Urinary bladder (tissue), 4 donors: ENCODE data around the gene AOPEP. TPM values are rescaled to one million over a fixed set of nuclear protein-coding genes. Genes with fewer than 3 reads are reported as not detected.

Experiments
- DNase-seq: peaks from one replicate; pipeline ENCODE4 v3.0.0-alpha.2; 2015; ENCODE audit errors: extremely low spot score
- H3K27ac ChIP-seq: one replicate; pipeline ENCODE4 v1.5.1; 2013; ENCODE audit warnings: low read depth, mild to moderate bottlenecking, moderate library complexity
- H3K36me3 ChIP-seq: one replicate; pipeline ENCODE4 v1.6.1; 2013; ENCODE audit warnings: mild to moderate bottlenecking, moderate library complexity; ENCODE audit not compliant: insufficient read depth
- H3K4me1 ChIP-seq: one replicate; pipeline ENCODE4 v1.6.1; 2013; ENCODE audit warnings: mild to moderate bottlenecking, moderate library complexity; ENCODE audit not compliant: insufficient read depth
- H3K4me3 ChIP-seq: one replicate; pipeline ENCODE4 v1.5.1; 2013; ENCODE audit warnings: low read depth, low read length
- WGBS: extraction: QIAGEN DNeasy Blood & Tissue Kit; methylation state at CpG from one replicate; pipeline ENCODE4 v1.1.7; 2013; 5-methylcytosine and 5-hydroxymethylcytosine counted together
- polyA plus RNA-seq: library from polyadenylated mRNA; stranded (reverse); fragments of 200-250 nt; gene quantifications from one replicate; pipeline ENCODE4 v1.2.3, GENCODE V29; 2013
- total RNA-seq: library from RNA; depleted of rRNA; stranded (reverse); fragments of >200 nt; gene quantifications from one replicate; pipeline ENCODE4 v1.2.3, GENCODE V29; 2014
- donor health status: healthy with polysubstance abuse.
- donor health status: healthy.

AOPEP gene
- total and polyA plus RNA-seq, 2 donors = 99.2 to 136 TPM

DNA sequence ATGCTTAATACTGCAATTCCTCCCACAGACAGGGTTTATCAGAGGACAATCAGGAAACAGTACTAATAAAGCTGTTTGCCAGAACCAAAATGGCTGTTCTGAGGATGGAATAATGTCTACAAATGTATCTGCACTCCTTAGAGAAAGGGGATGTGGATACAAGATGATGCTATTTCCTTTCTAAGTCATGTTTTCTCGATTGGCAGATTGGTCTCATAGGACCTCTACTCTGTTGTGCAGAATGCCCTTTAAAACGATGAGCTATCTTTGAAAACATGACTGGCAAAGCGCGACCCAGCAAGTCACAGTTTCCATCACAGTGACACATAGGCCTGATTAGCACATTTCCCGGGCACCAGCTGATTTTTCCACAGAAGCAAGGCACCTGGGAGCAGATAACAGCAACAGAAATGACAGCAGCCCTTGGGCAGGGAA, 54.0 kb downstream of the AOPEP start:
- H3K36me3 ChIP-seq = no peaks in the 10 kb centered on the region
- H3K27ac ChIP-seq = no peak overlapping the region
- H3K4me3 ChIP-seq = no peak overlapping the region
- no peak for DNase-seq
- WGBS = 72% methylated on average over 5 of the region's 5 CpGs
- H3K4me1 ChIP-seq = no peaks in the 10 kb centered on the region

DNA sequence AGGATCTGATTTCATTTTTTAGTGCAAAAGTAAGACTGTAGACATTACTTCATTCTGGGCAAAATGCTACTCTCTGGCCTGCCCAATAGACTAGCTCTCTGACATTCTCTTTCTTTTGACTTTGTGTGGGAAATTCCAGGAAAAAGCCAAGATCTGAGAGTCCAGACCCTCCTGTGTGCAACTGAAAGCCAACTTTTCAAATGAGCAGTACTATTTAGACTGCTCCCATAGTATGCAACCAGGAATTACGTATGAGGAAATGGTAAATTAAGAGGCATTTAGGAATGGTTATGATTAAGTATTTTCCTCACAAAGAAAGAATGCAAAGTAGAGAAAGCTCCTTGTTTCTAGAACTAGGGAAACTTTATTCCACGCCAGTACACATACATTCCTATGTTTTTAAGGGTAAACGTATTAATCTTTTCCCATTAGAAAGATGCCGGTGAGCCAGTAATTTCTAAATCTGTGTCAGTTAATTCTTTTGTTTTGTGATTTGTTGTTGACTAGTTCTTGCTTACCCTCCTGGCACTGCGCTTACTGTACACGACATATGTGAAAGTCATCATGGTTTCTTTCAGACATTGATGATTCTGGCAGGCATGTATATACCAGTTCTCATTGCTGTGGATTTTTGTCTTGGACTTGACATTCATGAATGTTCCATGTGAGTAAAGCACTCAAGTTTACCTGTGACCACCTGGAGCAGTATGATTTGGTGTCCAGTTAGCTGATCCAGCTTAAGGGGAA, 56.0 kb downstream of the AOPEP start:
- no peaks in the 10 kb centered on the region for H3K4me1 ChIP-seq
- 78% methylated on average over 6 of the region's 6 CpGs for WGBS
- no peak for DNase-seq
- no peak overlapping the region for H3K4me3 ChIP-seq
- H3K36me3 ChIP-seq = no peaks in the 10 kb centered on the region
- H3K27ac ChIP-seq = peak overlapping the region; percentile 38

DNA sequence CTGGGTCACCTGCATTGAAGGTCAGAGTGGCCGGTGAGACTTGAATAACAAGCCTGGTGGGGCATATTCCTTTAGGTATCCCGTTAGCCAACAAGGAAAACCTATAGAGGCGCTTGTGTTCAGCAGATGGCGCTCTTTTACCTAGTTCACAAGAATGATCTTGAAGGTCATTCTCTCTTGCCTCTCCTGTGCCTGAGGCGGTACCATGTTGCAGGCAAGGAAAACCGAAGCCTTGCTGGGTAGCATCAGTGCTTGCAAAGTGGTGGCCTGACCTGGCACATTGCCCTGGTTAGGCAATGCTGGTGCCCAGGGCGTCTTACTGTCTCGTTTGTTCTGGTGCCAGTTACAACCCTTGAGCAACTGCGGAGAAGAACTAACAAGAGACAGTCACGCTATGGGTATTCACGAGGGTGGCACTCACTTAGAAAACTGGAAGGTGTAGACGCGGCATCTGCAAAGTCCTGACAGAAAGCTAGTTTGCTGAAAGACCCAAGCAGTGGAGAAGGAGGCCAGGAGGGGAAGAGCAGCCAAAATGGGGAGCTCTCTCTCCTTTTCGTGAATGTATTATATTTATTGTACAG, 56.7 kb downstream of the AOPEP start:
- no peak overlapping the region for H3K27ac ChIP-seq
- no peak overlapping the region for H3K4me3 ChIP-seq
- WGBS = 52% methylated on average over 14 of the region's 14 CpGs
- no peak for DNase-seq
- no peaks in the 10 kb centered on the region for H3K4me1 ChIP-seq
- H3K36me3 ChIP-seq = no peaks in the 10 kb centered on the region

DNA sequence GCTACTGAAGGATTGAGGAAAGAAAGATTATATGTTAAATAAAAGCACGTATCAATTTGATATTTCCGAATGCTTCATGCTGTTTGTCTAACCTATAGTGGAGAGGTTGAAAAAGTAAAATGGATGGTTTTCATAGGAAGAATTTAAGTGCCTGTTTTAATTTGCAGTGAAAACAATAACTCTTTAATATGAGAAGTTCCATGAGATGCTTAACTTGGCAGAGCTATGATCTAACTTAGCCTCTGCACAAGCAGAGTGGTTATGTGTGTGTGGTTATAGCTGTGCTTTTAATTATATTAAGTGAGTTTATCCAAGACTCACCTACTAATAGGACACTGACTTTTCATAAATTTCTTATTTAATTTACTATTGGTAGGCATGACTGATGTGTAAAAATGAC, 57.4 kb downstream of the AOPEP start:
- no peak for DNase-seq
- H3K4me3 ChIP-seq = no peak overlapping the region
- H3K4me1 ChIP-seq = no peaks in the 10 kb centered on the region
- H3K27ac ChIP-seq = no peak overlapping the region
- H3K36me3 ChIP-seq = no peaks in the 10 kb centered on the region
- WGBS = 94% methylated on average over 2 of the region's 2 CpGs

DNA sequence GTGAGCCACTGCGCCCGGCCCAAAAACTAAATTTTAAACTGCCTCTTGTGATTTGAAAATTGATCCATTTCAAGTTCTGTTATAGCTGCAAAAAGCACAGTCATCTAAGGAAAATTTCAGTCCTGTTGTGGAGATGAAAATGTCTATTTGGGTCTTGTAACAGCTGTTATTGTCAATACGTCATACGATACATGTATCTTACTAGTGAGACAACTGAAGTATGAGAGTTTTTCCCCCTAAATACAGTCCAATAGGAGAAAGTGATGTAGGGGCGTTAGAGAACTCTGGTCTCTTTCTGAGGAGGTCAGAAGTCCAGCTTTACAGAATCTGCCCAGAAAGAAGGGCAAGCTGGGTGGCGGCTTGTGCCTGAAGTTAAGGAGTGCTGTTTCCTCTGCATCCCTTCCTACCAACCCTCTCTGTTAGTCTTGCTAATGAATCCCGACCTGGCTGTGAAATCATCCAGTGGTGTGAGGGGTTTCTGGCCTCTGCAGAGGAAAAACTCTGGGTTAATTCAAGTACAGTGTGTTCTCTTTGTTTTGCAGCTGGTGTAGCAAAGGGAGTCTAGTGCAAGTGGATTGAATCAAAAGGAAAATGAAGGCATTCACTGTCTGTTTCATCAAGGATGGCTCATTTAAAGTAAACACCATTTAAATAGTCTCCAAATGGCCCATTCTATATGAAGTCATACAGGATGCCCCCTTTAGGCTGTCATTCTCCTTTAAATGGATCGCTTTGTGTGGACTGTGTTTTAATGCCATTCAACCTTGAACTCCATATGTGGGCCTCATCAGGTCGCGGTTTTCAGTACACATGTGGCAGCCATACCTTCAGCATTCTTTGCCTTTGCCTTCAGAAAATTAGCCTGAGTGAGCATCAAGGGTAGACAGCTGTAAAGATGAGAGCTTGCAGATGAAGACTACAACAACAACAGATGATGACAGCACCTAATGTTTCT, 59.0 kb downstream of the AOPEP start:
- 85% methylated on average over 10 of the region's 10 CpGs for WGBS
- Histone ChIP-seq H3K4me3 (no peak overlapping the region), H3K27ac (no peak overlapping the region), H3K4me1 (no peaks in the 10 kb centered on the region), H3K36me3 (no peaks in the 10 kb centered on the region)
- no peak for DNase-seq

DNA sequence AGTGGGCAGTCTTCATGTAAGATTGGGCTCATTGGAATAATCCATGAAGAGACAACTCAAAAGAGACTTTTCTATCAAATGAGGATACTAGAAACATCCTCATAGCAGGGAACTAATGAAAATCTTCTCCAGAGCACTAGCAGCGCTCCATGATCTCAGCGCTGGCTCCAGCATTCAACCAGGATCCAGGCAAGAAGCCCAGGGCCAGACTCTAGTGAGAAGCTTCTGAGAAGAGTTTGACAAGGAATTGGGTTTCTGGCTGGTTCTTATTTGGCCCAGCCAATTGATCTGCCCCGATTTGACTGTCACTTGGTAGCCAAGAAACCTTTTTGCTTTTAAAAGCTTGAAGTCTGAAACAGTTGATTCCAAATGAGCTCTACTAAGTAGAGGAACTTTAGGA, 60.1 kb downstream of the AOPEP start:
- Histone ChIP-seq H3K4me3 (no peak overlapping the region), H3K36me3 (no peaks in the 10 kb centered on the region), H3K27ac (no peak overlapping the region), H3K4me1 (no peaks in the 10 kb centered on the region)
- 97% methylated on average over 3 of the region's 3 CpGs for WGBS
- no peak for DNase-seq

DNA sequence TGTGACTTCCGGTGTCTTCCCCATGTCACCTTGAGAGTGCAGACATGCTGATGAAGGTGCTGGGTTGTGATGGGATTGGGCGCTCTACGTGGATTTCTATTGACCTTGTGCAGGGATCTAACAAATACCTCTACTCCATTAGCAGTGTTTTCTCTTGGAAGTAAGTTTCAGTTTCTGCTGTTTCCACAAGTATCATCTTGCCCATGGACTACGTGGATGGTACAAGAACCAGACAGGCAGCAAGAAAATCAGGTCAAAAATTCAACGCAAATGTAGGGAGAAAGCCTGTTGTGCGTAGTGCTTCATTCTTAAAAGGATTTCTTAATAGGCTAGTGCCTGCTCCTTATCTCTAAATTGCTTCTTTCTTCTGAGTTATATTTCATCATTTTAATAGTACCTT, 60.8 kb downstream of the AOPEP start:
- H3K36me3 ChIP-seq = no peaks in the 10 kb centered on the region
- no peaks in the 10 kb centered on the region for H3K4me1 ChIP-seq
- WGBS = 82% methylated on average over 6 of the region's 6 CpGs
- DNase-seq = no peak
- H3K4me3 ChIP-seq = no peak overlapping the region
- H3K27ac ChIP-seq = no peak overlapping the region

DNA sequence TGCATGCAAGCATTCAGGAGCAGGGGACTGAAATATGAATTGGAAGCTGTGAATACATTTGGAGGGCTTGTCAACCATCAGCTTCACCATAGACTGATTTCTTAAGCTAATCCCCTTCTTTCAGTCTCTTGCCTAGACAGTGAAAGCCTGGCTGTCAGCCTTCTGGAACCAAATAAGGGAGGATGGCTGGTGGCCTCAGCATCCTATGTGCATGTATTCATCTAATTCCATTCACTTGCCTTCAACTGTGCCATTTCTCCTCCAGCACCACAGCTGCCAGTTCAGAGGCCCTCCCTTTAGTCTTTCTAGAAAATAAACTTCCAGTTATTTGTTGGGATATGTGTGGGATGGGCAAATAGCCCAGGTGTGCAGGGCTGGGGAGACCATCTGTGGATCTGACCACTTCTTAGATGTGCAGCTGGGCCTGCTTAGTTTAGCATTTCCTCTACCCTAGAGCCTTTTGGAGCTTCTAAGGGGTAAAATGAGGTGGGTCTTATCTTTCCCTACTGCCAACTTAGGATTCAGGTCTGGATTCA, 62.1 kb downstream of the AOPEP start:
- Histone ChIP-seq H3K4me1 (no peaks in the 10 kb centered on the region), H3K36me3 (no peaks in the 10 kb centered on the region), H3K27ac (no peak overlapping the region), H3K4me3 (no peak overlapping the region)
- no peak for DNase-seq

DNA sequence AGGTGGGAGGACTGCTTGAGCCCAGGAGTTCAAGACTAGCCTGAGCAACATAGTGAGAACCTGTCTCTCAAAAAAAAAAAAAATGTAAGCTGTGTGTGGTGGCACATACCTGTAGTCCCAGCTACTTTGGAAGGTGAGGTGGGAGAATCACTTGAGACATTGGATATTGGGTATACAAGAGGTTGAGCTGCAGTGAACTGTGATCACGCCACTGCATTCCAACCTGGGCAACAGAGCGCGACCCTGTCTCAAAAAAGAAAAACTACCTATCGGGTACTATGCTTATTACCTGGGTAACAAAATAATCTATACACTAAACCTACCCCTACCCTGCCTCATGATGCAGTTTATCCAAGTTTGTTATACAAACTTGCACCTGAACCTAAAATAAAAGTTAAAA, 64.9 kb downstream of the AOPEP start:
- no peak for DNase-seq
- no peaks in the 10 kb centered on the region for H3K36me3 ChIP-seq
- H3K4me1 ChIP-seq = no peaks in the 10 kb centered on the region
- 98% methylated on average over 4 of the region's 4 CpGs for WGBS
- no peak overlapping the region for H3K27ac ChIP-seq
- H3K4me3 ChIP-seq = no peak overlapping the region

DNA sequence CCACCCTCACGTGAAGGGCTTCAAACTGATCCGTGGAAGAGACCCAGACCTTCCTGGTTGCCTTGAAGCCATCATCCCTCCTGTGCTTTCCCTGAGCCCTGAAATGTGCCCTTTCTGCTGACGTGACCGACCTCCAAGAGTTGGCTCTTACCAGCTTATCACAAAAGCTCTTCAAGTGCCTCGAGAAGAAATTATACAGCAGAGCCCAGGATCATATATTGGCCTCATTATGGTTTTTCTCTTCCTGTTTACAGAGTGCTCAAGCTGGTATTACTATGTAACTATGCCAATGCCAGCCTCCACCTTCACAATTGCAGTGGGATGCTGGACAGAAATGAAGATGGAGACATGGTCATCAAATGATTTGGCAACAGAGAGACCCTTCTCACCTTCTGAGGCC, 66.0 kb downstream of the AOPEP start:
- Histone ChIP-seq H3K36me3 (no peaks in the 10 kb centered on the region), H3K4me1 (no peaks in the 10 kb centered on the region), H3K4me3 (no peak overlapping the region), H3K27ac (no peak overlapping the region)
- WGBS = 76% methylated on average over 5 of the region's 5 CpGs
- no peak for DNase-seq

DNA sequence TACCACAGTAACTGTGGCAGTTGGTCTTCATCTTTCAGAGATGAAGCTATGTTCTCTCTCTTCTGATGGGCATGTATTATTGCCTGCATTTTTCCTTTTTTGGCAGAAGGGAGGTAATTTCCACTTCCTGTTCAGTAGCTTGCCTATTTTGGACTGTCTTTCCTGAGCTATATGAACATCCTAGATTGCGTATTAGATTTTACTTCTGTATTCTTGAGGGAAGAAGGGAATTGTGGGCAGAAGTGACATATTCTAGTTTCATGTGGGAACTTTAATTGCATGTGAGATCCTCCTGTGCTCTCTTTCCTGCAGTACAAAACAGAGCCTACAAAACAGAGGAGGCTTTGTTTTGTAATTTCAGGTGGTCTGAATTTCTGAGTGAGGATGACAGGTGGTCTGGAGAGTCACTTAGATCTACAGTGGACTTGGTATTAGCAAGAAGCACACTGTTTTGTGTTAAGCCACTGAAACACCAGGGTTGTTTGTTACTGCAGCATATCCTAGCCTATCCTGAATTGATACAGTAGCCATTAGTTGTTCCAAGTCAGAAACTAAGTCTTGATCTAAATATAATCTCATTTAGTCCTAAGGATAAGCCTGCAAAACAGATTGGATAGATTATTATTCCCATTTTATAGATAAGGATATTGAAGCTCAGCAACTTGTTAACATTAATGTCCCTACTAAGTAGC, 68.1 kb downstream of the AOPEP start:
- Histone ChIP-seq H3K36me3 (no peaks in the 10 kb centered on the region), H3K4me3 (no peak overlapping the region), H3K27ac (no peak overlapping the region), H3K4me1 (no peaks in the 10 kb centered on the region)
- no peak for DNase-seq
- 95% methylated on average over 1 of the region's 1 CpG for WGBS

DNA sequence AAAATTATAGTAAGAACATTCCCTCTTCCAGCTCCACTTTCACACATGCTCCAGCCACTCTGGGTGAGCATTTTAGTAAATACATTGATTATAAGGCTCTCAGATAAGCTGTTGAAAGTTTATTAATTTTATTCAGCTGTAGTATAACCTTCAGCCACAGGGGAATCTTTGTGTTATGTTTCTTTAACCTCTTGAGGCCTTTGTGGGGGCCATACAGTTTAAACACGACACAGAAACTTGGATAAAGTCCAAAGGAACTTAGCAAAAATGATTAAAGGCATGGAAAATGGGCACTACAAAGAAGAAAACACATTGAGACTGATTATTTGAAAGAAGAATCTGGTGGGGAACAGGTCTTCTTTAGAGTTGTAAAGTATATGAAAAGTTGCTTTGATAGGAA, 70.2 kb downstream of the AOPEP start:
- WGBS = 34% methylated on average over 1 of the region's 1 CpG

DNA sequence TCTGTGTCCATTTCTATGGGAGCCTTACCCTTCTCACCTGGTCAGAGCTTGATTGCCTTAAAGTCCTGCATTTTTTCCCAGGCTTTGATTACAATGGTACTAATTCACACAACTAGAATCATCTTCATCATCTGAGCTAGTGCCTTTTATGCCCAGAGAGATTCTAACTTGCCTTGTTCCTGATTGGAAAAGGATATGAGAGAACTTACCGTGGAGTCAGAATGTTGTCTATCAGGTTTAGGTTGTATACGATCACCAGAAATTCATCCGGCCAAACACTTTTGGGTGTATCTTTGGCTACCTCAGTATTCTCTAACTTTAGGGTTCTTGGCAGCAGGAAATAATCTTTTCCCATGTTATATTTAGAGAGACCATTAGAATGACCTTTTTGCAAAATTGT, 71.7 kb downstream of the AOPEP start:
- H3K4me3 ChIP-seq = no peak overlapping the region
- no peak overlapping the region for H3K27ac ChIP-seq
- no peak for DNase-seq
- H3K36me3 ChIP-seq = no peaks in the 10 kb centered on the region
- WGBS = 89% methylated on average over 3 of the region's 3 CpGs
- no peaks in the 10 kb centered on the region for H3K4me1 ChIP-seq

More for the DNA sequence above, 70.2 kb downstream of the AOPEP start:
- H3K27ac ChIP-seq = no peak overlapping the region
- DNase-seq = no peak
- no peaks in the 10 kb centered on the region for H3K36me3 ChIP-seq
- H3K4me1 ChIP-seq = no peaks in the 10 kb centered on the region
- H3K4me3 ChIP-seq = no peak overlapping the region
